Fibroblast of skin of abdomen (primary cell): Measurements from ENCODE around the gene IL1RAPL1. TPM values are rescaled to one million over a fixed set of nuclear protein-coding genes. Genes with fewer than 3 reads are reported as not detected.

Experiments used
- DNase-seq: peaks from one replicate; pipeline ENCODE4 v3.0.0-alpha.2; 2013
- polyA plus RNA-seq, 2 experiments: library from polyadenylated mRNA; unstranded; fragments of 120-200 nt; gene quantifications; one replicate each; pipeline ENCODE4 v1.2.1, GENCODE V29; 2013; ENCODE audit not compliant: insufficient read length in 2 of 2

Gene IL1RAPL1
- polyA plus RNA-seq (2013, experiment 1 of 2; ENCODE audit: insufficient read length), result 0.15 TPM
- 0.07 TPM for polyA plus RNA-seq (2013, experiment 2 of 2; ENCODE audit: insufficient read length)

DNA sequence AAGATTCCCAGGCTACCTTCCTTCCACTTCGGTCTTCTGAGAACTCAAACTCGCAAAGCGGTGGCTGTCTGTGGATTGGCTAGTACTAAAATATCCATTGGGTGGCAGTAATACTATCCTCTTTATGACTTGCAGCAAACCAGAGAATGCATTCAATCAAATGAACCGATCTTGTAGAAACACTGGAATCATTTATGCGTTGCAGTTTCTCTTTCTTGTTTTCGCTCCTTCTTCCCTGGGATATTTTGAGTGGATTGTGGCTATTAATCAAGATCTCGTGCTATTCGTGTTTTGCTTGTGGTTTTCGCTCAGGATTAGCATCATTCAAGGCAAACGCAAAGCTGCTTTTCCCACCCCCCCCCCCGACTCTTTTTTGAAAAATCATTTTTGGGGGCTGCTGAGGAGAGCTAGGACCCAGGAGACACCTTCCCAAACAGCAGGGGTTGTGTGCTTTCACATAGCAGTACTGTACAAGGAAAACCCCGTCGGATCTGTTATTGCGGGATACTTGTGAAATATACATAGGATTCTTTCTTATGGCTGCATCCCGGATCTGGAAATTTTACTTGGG, at the start of gene IL1RAPL1:
TSS of gene IL1RAPL1 (plus strand) at position 466 of the 571 bp plus-strand sequence.
- DNase-seq, result peak; percentile 67

DNA sequence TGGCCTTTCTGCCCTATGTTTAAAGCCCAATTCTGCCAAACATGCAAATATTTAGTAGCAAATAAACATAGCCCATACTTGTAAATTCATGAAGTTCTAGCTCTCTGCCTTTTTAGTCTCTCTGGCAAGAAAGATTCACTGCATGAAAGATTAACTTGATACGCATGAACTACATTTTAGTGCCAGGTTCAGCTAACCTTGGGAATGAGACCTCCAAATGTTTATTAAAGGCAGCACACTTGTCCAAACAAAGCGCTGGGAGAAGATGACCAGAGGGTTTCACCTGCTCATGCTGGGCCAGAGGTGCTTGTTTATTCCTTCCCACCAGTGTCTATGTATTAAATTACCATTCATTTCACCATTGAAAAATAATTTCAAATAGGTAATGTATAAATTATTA, 44.5 kb upstream of the IL1RAPL1 start:
- DNase-seq, result no peak

DNA sequence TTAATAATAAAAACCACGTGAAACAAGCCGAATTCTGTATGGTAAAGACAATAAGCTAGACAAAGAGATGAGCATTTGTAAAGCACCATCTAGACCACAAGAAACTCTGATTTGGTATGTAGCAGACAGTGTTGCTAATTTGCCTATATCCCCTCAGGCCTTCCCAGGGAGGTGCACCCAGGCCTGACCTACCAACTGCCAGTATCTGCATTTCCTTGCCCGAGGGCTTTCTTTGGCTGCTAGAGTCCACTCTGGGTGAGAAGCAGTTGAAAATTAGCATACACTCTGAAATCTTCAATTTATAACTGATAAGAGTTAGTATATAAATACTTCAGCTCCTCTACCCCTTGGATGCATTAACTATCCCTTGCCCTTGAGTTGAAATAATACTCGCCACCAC, 37.4 kb upstream of the IL1RAPL1 start:
- no peak for DNase-seq

DNA sequence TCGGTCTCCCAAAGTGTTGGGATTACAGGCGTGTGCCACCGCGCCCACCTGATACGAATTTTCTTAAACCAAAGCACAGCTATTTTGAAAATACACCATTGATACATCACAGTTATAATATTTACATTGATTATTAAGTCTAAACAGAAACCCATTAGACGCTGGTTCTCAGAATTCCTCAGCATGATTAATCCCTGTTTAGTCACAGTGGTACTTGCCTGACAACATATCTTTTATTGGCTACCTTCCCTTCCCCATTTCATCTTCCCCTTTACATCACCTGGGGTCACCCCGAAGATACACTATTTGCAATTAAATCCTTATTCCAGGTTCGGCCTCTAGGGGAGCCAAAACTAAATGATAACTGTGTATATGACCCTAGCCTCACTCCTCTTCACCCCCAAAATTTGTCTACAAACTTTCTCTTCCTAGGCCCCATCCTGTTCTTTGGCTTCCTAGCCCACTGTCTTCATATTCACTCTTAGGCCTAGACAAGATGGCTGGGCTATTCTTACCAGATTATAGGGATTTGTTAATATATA, 36.8 kb upstream of the IL1RAPL1 start:
- no peak for DNase-seq

DNA sequence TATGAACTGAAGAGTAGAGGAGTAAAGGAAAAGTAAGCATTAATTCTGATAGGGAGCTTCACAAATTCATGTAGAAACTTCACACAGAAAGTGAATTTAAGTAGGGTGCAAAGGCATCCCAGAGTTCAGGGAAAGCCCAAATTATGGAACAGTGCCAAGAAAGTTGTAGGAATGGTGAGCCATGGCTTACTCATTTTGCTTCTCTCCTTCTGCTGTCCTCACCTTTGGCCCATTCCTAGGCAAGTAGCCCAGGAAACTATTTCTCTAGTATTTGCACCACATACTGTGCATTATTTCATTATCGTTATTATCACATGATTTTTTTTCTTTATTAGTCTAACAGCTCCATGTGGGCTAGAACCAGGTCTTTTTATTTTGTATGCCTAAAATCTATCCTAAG, 34.9 kb upstream of the IL1RAPL1 start:
- DNase-seq, result no peak

DNA sequence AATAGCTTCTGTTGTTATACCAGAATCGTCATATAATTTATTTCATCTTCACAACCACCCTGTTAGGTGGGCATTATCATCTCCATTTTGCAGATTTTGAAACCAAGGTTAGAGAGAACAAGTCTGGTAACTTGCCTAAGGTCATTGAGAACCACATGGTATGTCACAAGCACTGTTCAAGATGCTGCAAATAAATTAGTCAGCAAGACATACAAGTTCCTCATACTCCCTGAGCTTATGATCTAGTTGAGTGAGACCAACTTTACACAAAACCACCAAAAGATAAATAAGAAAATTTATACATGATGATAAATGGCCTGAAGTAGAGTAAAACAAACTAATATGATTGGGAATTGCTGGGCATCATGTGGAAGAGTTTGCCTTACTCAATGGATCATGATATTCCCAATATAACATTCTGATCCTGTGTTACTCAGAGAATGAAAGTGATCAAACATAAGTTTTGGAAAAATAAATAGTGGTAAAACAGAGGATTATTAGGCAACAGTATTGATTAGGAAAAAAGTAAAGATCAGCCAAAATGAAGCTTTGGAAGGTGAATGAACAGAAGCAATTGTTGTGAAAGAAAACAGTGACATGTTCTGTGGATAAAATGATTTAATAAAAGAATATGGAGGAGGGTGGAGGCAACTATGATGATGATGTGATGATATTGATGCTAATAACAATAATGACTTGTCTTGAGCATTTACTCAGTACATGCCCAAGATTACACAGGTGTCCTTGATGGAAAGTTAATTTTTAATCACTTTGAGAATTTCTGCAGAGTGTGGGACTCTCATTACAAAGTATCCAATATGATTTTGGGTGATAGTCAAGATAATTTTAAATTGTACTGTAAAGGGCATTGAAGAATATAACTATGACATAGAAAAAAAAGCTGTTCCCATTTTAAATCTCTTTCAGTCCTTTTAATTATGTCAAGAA, 34.1 kb upstream of the IL1RAPL1 start:
- DNase-seq, result no peak

DNA sequence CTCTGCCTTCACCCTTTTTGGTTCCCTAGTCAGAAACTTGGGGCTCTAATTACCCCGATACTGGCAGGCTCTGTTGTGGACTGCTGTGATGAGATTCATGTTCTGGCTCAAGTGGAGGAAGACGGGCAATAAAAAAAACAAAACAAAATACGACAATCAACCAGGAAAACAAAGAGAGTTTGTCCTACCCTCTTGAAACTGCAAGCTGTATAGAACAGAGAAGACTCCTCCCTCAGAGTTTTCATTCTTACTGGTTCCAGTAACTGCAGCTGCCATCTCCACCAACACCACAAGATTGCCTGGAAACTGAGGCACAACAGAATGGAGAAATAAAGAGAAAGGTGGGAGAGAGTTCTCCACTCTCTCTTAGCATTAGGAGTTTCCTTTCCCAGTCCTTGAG, 11.1 kb upstream of the IL1RAPL1 start:
- DNase-seq, result no peak

DNA sequence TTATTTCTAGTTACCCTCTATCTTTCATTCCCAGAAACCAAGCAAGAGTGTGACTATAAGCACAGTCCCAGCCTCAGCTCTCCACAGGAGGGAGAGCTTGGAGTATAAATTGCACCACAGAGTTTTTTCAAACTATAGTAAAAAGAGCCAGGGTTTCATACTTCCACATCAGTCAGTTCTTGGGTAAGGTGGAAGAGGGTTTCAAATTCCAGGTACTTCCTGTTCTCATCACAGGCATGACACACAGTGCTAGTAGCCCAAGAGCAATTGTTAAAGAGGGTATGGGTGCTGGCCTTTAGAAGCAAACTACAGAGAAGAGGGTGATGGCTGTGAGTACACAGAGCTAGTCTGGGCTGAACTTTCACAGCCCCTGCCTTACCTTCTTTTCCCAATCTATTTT, 5.7 kb upstream of the IL1RAPL1 start:
- no peak for DNase-seq

DNA sequence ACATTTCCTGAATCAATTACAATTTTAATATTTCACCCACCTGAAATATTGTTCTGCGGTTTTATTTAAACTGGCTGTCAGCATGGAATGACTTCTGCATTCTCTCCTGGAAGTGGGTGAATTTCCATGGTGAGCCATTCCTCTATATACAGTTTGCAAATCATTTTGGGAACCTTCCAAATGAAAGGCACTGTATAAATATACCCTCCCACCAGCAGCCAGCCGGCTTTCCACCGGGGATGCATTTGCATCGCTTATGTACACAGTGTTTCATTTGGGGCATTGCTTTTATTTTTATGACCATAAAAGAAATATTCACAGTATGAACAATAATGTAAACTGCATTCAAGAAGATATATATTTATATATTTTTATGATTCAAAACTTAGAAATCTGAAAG, 4.7 kb upstream of the IL1RAPL1 start:
- DNase-seq, result no peak

DNA sequence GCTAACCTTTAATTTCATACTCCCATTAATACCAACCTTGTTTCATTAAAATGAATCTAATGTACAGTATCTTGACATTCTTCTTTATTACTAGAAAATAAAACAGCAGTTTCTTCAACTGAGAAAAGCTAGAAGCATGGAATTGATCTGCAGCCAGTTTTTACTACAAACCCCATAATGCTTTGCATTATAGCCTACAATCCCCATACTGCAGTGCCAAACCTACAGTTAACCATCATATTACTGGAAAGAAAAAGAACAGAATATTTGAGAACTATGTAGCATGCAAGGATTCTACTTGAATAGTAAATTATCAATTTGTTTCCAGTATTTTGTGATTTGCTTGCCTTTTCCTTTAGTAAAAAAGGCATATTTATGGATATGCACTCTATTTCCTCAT, 3.2 kb upstream of the IL1RAPL1 start:
- DNase-seq, result no peak

DNA sequence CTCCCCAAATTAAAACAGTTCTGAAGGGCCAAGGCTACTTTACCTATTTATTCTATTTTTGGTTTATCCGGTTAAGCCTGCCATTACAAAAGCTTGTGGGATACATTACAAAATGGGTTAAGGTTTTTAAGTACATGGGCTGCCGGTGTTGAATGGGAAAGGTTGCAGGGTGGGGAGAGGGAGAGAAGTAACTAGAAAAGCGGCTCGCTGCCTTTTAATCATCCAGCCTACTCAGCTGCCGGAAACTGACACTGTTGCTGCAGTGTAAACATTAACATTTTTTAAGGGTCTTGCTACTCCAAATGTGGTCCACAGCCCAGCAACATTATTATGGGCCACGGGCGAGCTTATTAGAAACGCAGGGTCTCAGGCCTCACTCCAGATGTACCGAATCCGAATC, 1.5 kb upstream of the IL1RAPL1 start:
- DNase-seq, result no peak

DNA sequence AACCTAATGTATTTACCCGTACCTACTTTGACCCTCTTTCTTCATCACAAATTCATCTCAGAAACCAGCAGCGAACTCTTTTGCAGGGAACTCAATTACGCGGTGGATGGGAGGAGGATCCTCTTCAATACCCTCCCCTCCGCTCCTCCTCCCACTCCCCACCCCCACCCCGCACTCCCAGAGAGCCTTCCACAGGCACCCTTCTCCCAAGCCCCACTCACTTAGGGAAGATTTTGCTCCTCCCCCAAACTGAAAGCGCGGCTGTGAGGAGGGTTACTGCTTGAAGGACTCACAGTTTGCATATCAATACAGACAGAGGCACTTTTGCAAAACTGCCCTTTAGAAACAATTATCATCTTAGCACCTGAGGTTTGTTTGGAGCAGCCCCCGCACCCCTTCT, 960 bp upstream of the IL1RAPL1 start:
- peak; percentile 33 for DNase-seq

DNA sequence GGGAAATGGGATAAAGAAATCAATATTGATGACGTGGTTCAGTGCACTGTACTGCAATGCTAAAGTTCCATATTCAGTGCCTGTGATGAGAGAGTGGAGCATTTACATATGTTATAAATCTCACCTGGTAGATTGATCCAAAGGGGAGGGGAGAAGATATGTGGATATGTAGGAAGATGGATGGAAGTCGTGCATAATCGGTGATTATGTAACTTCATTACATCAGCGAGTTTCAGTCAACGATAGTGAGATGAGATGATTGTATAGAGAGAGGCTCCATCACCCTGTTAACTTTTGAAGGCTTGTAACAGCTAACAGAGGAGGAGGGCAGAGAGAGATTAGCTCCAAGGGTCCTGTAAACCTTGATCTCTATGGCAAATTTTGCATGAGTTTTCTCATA, 1.8 kb downstream of the IL1RAPL1 start:
- DNase-seq, result no peak

DNA sequence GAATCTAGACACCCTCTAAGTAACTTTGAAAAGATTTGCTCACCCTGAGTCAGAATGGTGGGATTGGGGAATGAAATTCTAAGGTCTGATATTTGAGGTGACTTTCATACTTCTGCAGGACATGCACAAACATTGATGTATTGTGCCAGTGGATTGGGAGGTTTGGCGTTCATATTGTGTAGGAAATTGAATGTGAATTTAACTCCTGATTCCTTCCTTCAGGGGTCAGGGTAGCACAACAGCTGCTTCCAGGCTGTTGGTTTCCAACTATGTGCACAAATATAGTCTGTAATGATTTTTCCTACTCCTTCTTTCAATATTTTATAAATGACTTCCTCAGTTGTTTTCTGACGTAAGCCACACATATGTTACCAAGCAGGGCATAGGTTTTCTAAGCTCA, 3.1 kb downstream of the IL1RAPL1 start:
- peak; percentile 9 for DNase-seq

DNA sequence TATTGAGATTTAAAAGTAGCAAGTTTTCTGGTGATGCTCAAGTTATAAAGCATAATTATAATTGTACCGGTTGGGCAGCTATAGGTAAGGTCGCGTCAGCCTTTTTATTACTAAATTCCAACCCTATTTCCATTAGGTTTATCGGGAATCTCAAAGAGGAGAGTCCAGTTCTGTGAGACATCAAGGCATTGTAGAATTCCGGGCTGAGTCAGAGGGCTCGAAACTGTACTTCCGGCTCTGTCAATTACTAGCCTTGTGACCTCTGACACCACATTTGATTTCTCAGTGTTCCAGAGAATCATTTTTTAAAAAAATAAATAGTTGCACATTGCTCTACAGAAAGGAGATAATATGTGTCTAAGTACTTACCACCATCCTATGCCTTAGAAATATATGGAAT, 4.3 kb downstream of the IL1RAPL1 start:
- DNase-seq, result no peak

DNA sequence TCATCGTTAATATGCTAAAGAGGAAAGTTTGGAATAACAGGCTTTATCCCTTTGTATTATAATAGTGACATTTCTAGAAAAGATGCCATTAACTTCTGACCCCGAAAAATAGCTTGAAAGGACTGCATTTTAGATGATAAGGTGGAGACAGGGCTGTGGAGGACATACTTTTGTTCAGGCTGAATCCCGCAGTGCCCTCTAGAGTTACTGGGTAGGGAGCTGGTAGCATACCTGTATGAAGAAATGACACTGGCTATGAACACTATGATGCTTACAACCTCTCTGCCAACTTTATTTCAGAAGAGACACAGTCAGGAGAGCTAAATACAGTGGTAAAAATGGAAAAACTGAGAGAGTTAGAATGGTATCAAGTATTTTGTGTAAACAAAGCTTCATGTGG, 8.1 kb downstream of the IL1RAPL1 start:
- no peak for DNase-seq

DNA sequence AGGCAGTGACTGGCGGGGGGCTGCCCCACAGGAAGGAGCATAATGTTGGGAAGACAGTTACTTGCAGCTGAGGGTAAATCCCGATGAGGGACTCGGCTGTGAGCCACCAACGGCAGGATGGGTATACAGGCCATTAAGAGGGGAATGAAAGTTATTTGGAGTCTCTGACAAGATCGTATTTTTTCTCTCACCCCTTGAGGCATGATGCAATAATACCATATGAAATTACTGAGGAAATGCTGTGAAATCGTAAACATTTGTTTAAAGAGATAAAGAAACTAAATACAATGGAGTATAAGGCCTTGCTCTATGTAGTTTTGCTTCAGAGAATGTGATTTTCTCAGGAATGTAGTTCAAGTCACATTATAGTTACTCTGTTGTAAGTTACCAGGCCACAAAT, 12.7 kb downstream of the IL1RAPL1 start:
- DNase-seq, result no peak

DNA sequence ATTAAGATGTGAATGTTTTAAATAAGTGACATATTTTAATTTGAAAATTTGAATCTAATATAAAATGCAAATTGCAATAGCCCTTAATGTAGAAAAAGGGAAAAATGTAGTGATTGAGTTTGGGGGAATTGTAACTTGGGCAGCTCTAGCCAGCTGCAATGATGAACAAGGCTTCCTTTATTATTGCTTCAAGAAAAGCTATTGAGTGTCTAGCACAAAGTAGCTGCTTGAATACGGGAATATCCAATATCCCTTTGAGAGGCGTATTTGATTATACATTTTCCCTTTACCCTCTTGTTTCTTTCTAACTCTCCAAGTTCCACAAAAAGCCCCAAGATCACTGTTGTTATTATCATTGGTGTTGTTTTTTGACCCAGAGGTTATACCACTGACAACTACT, 21.8 kb downstream of the IL1RAPL1 start:
- no peak for DNase-seq

DNA sequence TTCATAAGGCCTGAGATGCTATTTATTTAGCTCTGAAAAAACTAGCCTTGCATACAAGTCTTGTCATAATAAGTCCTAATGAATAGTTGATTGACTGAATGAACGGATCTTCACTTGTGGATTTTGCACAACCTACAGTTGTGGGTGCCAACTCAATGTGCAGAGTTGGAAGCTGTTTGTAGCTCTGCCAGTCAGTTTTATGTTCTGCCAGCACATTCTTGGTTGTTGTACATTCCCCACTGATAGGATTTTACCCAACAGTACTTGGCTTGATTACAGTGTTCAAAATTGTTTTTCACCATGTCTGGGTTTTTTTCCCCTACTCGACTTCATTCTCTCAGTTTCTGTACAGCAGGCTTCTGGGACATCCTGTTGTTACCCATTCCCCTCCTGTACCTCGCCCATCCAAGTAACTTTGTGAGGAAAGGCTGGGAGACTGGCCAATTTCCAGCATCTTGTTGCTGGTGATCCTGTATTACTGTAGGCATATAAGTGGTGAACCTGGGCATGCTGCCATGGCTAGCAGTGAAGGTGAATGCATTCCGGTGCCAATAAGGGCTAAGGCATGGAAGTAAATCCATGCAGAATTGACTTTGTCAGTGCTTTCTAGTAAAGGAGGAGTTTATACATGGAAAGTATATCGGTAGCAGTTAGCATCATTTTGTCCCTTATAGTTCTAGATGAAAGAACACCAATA, 22.8 kb downstream of the IL1RAPL1 start:
- DNase-seq, result no peak

DNA sequence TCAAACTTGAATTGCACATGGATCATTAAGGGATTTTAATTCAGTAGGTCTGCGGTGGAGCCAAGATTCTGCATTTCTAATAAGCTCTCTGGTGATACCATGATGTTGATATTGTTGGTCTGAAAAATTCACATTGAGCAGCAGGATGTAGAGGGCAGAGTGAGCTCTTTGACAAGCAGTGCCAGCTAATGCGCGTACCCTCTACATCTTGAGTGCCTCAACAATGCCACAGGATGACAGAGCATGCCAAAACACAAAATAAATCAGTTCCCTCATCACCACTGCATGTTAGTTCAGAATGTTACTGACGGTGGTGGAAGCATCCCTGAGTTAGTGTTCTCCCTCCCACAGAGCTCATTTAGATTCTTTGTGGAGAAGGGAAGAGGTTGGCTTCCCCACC, 23.5 kb downstream of the IL1RAPL1 start:
- no peak for DNase-seq

DNA sequence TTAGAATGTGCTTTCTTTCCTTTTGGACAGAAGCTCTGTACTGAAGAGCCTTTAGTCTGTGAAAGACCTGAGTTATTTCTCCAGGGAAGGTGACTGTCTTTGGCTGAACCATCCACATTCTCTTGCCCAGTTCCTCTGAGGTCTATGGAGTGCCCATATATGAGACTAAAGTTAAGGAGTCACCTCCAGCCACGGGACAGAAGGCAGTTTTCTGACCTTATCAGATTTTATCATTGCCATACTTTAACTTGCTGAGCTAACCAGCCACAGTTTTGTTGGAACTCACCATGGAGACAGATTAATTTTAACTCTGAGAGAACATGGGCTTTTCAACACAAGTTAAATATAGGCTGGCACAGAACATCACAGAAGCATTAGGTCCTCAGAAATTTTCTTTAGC, 26.3 kb downstream of the IL1RAPL1 start:
- DNase-seq, result no peak

DNA sequence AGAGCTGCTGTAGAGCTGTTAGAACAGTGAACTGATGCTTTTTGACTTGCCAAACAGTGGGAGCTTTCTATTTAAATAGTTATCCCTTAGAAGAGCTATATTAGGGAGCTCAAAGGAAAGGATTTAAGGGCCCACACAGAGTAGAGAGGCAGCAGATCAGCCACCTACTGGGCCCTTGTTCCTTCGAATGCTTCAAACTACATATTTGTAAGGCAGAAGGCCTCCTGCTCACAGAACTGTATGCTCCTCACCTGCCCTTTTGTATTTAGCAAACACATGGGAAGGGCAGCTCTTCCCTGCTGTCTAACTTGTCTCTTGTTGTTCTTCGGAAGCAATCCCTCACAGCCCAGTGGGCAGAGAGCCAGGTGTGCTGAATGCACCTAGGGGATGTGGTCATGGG, 38.0 kb downstream of the IL1RAPL1 start:
- DNase-seq, result no peak

DNA sequence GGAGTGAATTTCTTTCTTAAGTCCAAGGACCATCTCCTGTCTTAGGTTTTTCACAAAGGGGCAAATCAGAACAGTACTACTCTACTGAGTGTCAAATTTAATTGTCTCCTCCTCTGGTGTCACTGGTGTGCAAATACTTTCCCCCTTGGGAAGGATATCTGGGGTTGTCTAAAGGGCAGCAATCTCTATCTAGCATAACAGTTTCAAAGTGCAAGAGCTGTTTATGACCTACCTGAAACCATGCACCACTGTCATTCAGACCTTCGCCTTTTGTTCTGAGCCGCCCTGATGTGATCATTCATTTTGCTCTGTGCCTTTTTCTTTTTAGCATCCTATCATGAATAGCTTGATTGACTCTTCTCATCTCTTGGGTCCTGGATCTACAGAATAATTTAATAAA, 39.3 kb downstream of the IL1RAPL1 start:
- no peak for DNase-seq
